Ovary (tissue), 3 donors: ENCODE measurements around the gene TTC33.

ENCODE experiments used
- CTCF ChIP-seq, 3 donors: fragments of 450-650 bp in 2 of 3; fragments of 200-600 bp in 1 of 3; IDR thresholded peaks; one replicate each; pipeline versions ENCODE4 v1.5.1 to v1.8.0; 2016 to 2022; ENCODE audit warnings: antibody characterized with exemption in 3 of 3, mild to moderate bottlenecking in 1 of 3
- EP300 ChIP-seq: sonication (generic); formaldehyde crosslinking; IDR thresholded peaks from one replicate; pipeline ENCODE4 v1.6.1; 2017; ENCODE audit warnings: antibody characterized with exemption
- POLR2A ChIP-seq: fragments of 450-650 bp; IDR thresholded peaks from one replicate; pipeline ENCODE4 v1.6.1; 2017; ENCODE audit warnings: antibody characterized with exemption, mild to moderate bottlenecking, moderate library complexity
- donor health status: DM: no; HTN: no; CAD: no.

GRCh38 chr5:40485021-40485998, 270.5 kb downstream of the TTC33 start:
- TF ChIP-seq CTCF (IDR thresholded peaks at IDR 0.05) = no peak
- no peak for TF ChIP-seq EP300
- TF ChIP-seq POLR2A = no peak
